MM.1S (cell line): Measurements from ENCODE around the gene IFT122.

ENCODE experiments used
- EZH2 ChIP-seq: fragments of 300-600 bp; sonication (generic); optimal IDR thresholded peaks from 2 replicates; pipeline ENCODE3; 2017; ENCODE audit warnings: low read depth, mild to moderate bottlenecking, antibody characterized with exemption, low read length, mixed read lengths
- TF ChIP-seq, protein P1 (sequence below): fragments of 300-600 bp; sonication (generic); IDR thresholded peaks from 2 replicates; pipeline ENCODE4 v1.5.1; 2016; ENCODE audit warnings: antibody characterized with exemption, low read length, mixed read lengths

- TF ChIP-seq, protein P1, sequence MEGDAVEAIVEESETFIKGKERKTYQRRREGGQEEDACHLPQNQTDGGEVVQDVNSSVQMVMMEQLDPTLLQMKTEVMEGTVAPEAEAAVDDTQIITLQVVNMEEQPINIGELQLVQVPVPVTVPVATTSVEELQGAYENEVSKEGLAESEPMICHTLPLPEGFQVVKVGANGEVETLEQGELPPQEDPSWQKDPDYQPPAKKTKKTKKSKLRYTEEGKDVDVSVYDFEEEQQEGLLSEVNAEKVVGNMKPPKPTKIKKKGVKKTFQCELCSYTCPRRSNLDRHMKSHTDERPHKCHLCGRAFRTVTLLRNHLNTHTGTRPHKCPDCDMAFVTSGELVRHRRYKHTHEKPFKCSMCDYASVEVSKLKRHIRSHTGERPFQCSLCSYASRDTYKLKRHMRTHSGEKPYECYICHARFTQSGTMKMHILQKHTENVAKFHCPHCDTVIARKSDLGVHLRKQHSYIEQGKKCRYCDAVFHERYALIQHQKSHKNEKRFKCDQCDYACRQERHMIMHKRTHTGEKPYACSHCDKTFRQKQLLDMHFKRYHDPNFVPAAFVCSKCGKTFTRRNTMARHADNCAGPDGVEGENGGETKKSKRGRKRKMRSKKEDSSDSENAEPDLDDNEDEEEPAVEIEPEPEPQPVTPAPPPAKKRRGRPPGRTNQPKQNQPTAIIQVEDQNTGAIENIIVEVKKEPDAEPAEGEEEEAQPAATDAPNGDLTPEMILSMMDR, result peak; percentile 84
- no peak for TF ChIP-seq EZH2
These were observed 50.2 kb downstream of the IFT122 start for GRCh38 chr3:129490273-129490675.
